Spleen (tissue), 7 donors: Measurements from ENCODE around the gene SLC38A3.

Experiments used
- POLR2A ChIP-seq, 3 donors: fragments of 450-650 bp; IDR thresholded peaks; one replicate each; pipeline ENCODE4 v1.5.1; 2017; ENCODE audit warnings: antibody characterized with exemption in 3 of 3, mild to moderate bottlenecking in 1 of 3
- TF ChIP-seq, protein P1 (sequence below), 11 experiments: fragments of 200-600 bp in 7 of 11; fragments of 450-650 bp in 4 of 11; sonication (generic) in 4 of 11; IDR thresholded peaks in 8 of 11; conservative IDR thresholded peaks in 3 of 11; 1 replicate in 7 of 11; 2 replicates in 4 of 11; pipeline versions ENCODE4 v1.4.0 to v1.8.0; 2016 to 2021; ENCODE audit warnings: antibody characterized with exemption in 11 of 11, inconsistent platforms in 4 of 11, mild to moderate bottlenecking in 1 of 11
- donor health status: DM: no; HTN: no; CAD: no; lungs with moderate emphysema.
- donor health status: DM: no; HTN: no; CAD: no.
- donor health status: DM: no; HTN: no; CAD: no.

DNA sequence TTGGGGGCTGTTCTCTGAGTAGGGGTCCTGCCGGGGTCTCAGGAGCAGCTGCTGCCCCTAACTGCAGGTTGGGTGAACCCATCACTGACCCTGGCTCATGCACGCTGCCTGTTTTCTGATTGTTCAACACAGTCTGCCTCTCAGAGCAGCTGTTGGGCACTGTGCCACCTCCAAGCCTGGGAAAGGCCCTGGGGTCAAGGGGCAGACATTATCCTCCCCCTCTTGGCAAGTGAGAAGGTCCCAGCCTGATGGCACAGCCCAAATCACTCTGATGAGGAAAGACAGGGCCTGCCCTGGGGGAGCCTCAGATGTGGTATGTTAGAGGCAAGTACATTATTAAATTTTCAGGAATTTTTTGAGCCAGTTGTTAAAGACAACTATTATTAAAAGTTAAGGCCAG, 27.7 kb upstream of the SLC38A3 start:
- TF ChIP-seq, protein P1, sequence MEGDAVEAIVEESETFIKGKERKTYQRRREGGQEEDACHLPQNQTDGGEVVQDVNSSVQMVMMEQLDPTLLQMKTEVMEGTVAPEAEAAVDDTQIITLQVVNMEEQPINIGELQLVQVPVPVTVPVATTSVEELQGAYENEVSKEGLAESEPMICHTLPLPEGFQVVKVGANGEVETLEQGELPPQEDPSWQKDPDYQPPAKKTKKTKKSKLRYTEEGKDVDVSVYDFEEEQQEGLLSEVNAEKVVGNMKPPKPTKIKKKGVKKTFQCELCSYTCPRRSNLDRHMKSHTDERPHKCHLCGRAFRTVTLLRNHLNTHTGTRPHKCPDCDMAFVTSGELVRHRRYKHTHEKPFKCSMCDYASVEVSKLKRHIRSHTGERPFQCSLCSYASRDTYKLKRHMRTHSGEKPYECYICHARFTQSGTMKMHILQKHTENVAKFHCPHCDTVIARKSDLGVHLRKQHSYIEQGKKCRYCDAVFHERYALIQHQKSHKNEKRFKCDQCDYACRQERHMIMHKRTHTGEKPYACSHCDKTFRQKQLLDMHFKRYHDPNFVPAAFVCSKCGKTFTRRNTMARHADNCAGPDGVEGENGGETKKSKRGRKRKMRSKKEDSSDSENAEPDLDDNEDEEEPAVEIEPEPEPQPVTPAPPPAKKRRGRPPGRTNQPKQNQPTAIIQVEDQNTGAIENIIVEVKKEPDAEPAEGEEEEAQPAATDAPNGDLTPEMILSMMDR (IDR thresholded peaks at IDR 0.05 in 8 of 11, conservative IDR thresholded peaks at IDR 0.05 in 3 of 11) = no peak
- TF ChIP-seq POLR2A (IDR thresholded peaks at IDR 0.05) = no peak
